ENCODE measurements around the gene MDP1.

DNA sequence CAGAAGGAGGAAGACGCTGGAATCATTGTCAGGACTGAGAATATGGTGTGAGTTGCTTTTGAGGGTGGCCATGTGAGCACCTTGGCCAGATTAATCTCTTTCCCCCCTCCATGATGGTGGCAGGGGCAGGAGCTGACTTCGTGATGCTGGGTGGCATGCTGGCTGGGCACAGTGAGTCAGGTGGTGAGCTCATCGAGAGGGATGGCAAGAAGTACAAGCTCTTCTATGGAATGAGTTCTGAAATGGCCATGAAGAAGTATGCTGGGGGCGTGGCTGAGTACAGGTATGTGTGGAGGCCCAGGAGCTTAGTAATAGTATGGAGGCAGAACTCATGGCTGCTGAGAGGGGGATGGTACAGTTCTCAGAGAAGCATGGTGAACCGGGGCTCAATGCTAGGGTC, 22.3 kb upstream of the MDP1 start:
- no peak for TF ChIP-seq POLR2A (IDR thresholded peaks at IDR 0.05)
- TF ChIP-seq, protein P1, sequence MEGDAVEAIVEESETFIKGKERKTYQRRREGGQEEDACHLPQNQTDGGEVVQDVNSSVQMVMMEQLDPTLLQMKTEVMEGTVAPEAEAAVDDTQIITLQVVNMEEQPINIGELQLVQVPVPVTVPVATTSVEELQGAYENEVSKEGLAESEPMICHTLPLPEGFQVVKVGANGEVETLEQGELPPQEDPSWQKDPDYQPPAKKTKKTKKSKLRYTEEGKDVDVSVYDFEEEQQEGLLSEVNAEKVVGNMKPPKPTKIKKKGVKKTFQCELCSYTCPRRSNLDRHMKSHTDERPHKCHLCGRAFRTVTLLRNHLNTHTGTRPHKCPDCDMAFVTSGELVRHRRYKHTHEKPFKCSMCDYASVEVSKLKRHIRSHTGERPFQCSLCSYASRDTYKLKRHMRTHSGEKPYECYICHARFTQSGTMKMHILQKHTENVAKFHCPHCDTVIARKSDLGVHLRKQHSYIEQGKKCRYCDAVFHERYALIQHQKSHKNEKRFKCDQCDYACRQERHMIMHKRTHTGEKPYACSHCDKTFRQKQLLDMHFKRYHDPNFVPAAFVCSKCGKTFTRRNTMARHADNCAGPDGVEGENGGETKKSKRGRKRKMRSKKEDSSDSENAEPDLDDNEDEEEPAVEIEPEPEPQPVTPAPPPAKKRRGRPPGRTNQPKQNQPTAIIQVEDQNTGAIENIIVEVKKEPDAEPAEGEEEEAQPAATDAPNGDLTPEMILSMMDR (IDR thresholded peaks at IDR 0.05): no peak

Data from thyroid gland (tissue), 4 donors.